ENCODE results near the gene CFDP1.

- TF ChIP-seq, protein P1, sequence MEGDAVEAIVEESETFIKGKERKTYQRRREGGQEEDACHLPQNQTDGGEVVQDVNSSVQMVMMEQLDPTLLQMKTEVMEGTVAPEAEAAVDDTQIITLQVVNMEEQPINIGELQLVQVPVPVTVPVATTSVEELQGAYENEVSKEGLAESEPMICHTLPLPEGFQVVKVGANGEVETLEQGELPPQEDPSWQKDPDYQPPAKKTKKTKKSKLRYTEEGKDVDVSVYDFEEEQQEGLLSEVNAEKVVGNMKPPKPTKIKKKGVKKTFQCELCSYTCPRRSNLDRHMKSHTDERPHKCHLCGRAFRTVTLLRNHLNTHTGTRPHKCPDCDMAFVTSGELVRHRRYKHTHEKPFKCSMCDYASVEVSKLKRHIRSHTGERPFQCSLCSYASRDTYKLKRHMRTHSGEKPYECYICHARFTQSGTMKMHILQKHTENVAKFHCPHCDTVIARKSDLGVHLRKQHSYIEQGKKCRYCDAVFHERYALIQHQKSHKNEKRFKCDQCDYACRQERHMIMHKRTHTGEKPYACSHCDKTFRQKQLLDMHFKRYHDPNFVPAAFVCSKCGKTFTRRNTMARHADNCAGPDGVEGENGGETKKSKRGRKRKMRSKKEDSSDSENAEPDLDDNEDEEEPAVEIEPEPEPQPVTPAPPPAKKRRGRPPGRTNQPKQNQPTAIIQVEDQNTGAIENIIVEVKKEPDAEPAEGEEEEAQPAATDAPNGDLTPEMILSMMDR (IDR thresholded peaks at IDR 0.05): no peak
- TF ChIP-seq POLR2A (IDR thresholded peaks at IDR 0.05): no peak
These were observed 117.6 kb downstream of the CFDP1 start for GRCh38 chr16:75315539-75316306.

Data from adrenal gland (tissue), 5 donors.